GM23248 (cell line): ENCODE results near the gene PTPRN2. TPM values are rescaled to one million over a fixed set of nuclear protein-coding genes. Genes with fewer than 3 reads are reported as not detected.

Experiments used
- DNase-seq: peaks from one replicate; pipeline ENCODE4 v3.0.0-alpha.2; 2015
- H2AFZ ChIP-seq: fragments of 200-600 bp; sonication (generic); 2 replicates; pipeline ENCODE4 v1.6.1; 2016; ENCODE audit warnings: antibody characterized with exemption
- H3F3A ChIP-seq: fragments of 200-600 bp; sonication (generic); 2 replicates; pipeline ENCODE4 v1.6.1; 2016; ENCODE audit warnings: mild to moderate bottlenecking, antibody characterized with exemption, mixed run types; ENCODE audit not compliant: insufficient read depth
- H3K27ac ChIP-seq: fragments of 200-600 bp; sonication (generic); 2 replicates; pipeline ENCODE4 v1.5.1; 2016; ENCODE audit warnings: mild to moderate bottlenecking
- H3K27me3 ChIP-seq: fragments of 200-600 bp; sonication (generic); replicated peaks from 2 replicates; pipeline ENCODE4 v1.6.1; 2016; ENCODE audit warnings: mild to moderate bottlenecking; ENCODE audit not compliant: insufficient read depth
- H3K36me3 ChIP-seq: fragments of 200-600 bp; sonication (generic); 2 replicates; pipeline ENCODE4 v1.6.1; 2016; ENCODE audit warnings: low read depth, mild to moderate bottlenecking
- H3K4me1 ChIP-seq: fragments of 200-600 bp; sonication (generic); 2 replicates; pipeline ENCODE4 v1.6.1; 2016; ENCODE audit warnings: mild to moderate bottlenecking; ENCODE audit not compliant: insufficient read depth
- H3K4me2 ChIP-seq: fragments of 200-600 bp; sonication (generic); one replicate; pipeline ENCODE4 v1.6.1; 2016; ENCODE audit warnings: mild to moderate bottlenecking; ENCODE audit not compliant: unreplicated experiment
- H3K4me3 ChIP-seq: fragments of 200-600 bp; sonication (generic); 2 replicates; pipeline ENCODE4 v1.5.1; 2016; ENCODE audit warnings: mild to moderate bottlenecking
- H3K79me2 ChIP-seq: fragments of 200-600 bp; sonication (generic); 2 replicates; pipeline ENCODE4 v1.6.1; 2016; ENCODE audit warnings: mild to moderate bottlenecking; ENCODE audit not compliant: insufficient read depth
- H3K9ac ChIP-seq: fragments of 200-600 bp; sonication (generic); 2 replicates; pipeline ENCODE4 v1.6.1; 2016; ENCODE audit warnings: mild to moderate bottlenecking
- H3K9me2 ChIP-seq: fragments of 200-600 bp; sonication (generic); 2 replicates; pipeline ENCODE4 v1.6.1; 2016; ENCODE audit warnings: mixed run types, mild to moderate bottlenecking, moderate library complexity; ENCODE audit not compliant: insufficient read depth
- H3K9me3 ChIP-seq: fragments of 200-600 bp; sonication (generic); one replicate; pipeline ENCODE4 v1.6.1; 2017; ENCODE audit warnings: low read depth
- H4K20me1 ChIP-seq: fragments of 200-600 bp; sonication (generic); 2 replicates; pipeline ENCODE4 v1.6.0; 2016; ENCODE audit not compliant: insufficient read depth
- EZH2 ChIP-seq: fragments of 200-600 bp; sonication (generic); IDR thresholded peaks from 2 replicates; pipeline ENCODE4 v1.6.1; 2018; ENCODE audit warnings: antibody characterized with exemption, mild to moderate bottlenecking; ENCODE audit not compliant: insufficient read depth, poor library complexity, severe bottlenecking
- EZH2phosphoT487 ChIP-seq: fragments of 200-600 bp; sonication (generic); IDR thresholded peaks from 2 replicates; pipeline ENCODE4 v1.6.1; 2018; ENCODE audit warnings: antibody characterized with exemption, moderate library complexity, mild to moderate bottlenecking, low read depth; ENCODE audit not compliant: insufficient read depth
- WGBS, 2 experiments: methylation state at CpG; one replicate each; pipeline ENCODE4 v1.1.6; 2015 to 2017; ENCODE audit warnings: low lambda C conversion rate in 2 of 2, low coverage in 1 of 2; ENCODE audit errors: missing lambda C conversion rate in 2 of 2; 5-methylcytosine and 5-hydroxymethylcytosine counted together
- in situ Hi-C: fragments of 300-500 bp; cut with MboI; formaldehyde crosslinking; loops from 2 replicates; pipeline ENCODE4 v1.15.0; 2020
- polyA plus RNA-seq: library from polyadenylated mRNA; unstranded; fragments of >200 nt; fragmentation: Nextera tagmentation; extraction: Ambion mirVana; gene quantifications from 2 replicates; pipeline ENCODE4 v1.2.1, GENCODE V29; 2016
- total RNA-seq: library from RNA; depleted of rRNA; stranded (reverse); fragments of >200 nt; shearing (Covaris generic); gene quantifications from 2 replicates; pipeline ENCODE4 v1.2.3, GENCODE V29; 2014

Gene PTPRN2
- total and polyA plus RNA-seq, 2 experiments from 2014 or later = 0.13 TPM; not detected in 1

- no peak overlapping the region for H2AFZ ChIP-seq
Observed at GRCh38 chr7:157561816-157562410, 1025.7 kb downstream of the PTPRN2 start.

DNA sequence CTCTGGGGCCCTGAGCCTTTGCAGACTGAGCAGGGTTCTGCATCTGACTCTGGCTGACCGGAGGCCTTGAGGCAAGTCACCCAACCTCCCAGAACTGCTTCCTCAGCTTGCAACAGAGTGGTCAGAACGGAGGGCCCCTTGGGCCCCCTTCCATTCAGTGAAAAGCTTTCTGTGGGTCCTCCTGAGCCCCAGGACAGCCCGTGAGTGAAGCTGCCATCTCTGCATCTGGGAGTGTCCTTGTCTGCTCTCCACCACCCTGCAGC, 1026.2 kb downstream of the PTPRN2 start:
- Histone ChIP-seq H3K27me3 (no peaks in the 10 kb centered on the region), H3K27ac (no peak overlapping the region), H3K4me1 (no peaks in the 10 kb centered on the region), H3K9ac (no peak overlapping the region), H3F3A (no peaks in the 10 kb centered on the region), H4K20me1 (no peaks in the 10 kb centered on the region), H3K4me3 (no peak overlapping the region), H2AFZ (no peak overlapping the region), H3K36me3 (no peaks in the 10 kb centered on the region), H3K9me2 (no peaks in the 10 kb centered on the region), H3K79me2 (no peaks in the 10 kb centered on the region), H3K9me3 (no peaks in the 10 kb centered on the region), H3K4me2 (no peak overlapping the region)
- TF ChIP-seq EZH2 (no peak), EZH2phosphoT487 (no peak)
- DNase-seq = no peak
- WGBS, 2 experiments = 19 to 21% methylated on average over 3 of the region's 3 CpGs
- in situ Hi-C loops = no loop called here

More at GRCh38 chr7:157561816-157562410, 1025.7 kb downstream of the PTPRN2 start:
- H3K4me3 ChIP-seq = no peak overlapping the region
- in situ Hi-C loops = no loop called here
- H3K4me2 ChIP-seq = no peak overlapping the region
- no peaks in the 10 kb centered on the region for H3K9me3 ChIP-seq
- no peak overlapping the region for H3K27ac ChIP-seq
- no peaks in the 10 kb centered on the region for H3K4me1 ChIP-seq
- no peaks in the 10 kb centered on the region for H3F3A ChIP-seq
- no peaks in the 10 kb centered on the region for H4K20me1 ChIP-seq
- no peaks in the 10 kb centered on the region for H3K79me2 ChIP-seq
- H3K9me2 ChIP-seq = no peaks in the 10 kb centered on the region
- H3K36me3 ChIP-seq = no peaks in the 10 kb centered on the region
- H3K9ac ChIP-seq = no peak overlapping the region
- 30 to 40% methylated on average over 11 to 13 of the region's 13 CpGs for WGBS, 2 experiments
- DNase-seq = no peak
- no peaks in the 10 kb centered on the region for H3K27me3 ChIP-seq
- TF ChIP-seq EZH2 = no peak
- TF ChIP-seq EZH2phosphoT487 = no peak

GRCh38 chr7:157560710-157561522, 1026.7 kb downstream of the PTPRN2 start:
- no peak overlapping the region for H3K4me2 ChIP-seq
- no peaks in the 10 kb centered on the region for H3K9me2 ChIP-seq
- H3F3A ChIP-seq = no peaks in the 10 kb centered on the region
- WGBS, 2 experiments = 59 to 61% methylated on average over 29 of the region's 29 CpGs
- H3K36me3 ChIP-seq = no peaks in the 10 kb centered on the region
- in situ Hi-C loops = no loop called here
- H3K4me3 ChIP-seq = no peak overlapping the region
- no peaks in the 10 kb centered on the region for H3K27me3 ChIP-seq
- no peaks in the 10 kb centered on the region for H3K4me1 ChIP-seq
- no peak overlapping the region for H3K27ac ChIP-seq
- no peak for DNase-seq
- H4K20me1 ChIP-seq = no peaks in the 10 kb centered on the region
- TF ChIP-seq EZH2 (no peak), EZH2phosphoT487 (no peak)
- no peaks in the 10 kb centered on the region for H3K9me3 ChIP-seq
- H3K79me2 ChIP-seq = no peaks in the 10 kb centered on the region
- no peak overlapping the region for H2AFZ ChIP-seq
- no peak overlapping the region for H3K9ac ChIP-seq

DNA sequence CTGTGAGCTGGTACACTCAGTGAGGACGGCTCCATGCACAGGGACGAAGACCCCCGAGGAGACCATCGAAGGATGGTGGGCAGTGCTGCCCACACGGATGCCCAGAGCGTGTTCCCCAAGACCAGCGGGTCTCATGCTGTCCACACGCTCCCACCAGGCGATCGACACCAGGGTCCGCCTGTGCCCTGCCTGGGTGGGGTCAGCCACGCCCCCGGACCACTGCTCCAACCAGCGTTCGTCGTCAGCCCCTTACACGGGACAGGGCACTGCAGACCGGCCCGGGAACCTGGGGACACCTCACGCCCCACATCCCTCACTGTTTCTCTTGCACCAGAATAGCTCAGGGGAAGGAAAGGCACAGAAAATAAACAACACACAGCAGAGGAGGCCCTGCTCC, 1027.4 kb downstream of the PTPRN2 start:
- no peak for DNase-seq
- no peaks in the 10 kb centered on the region for H3F3A ChIP-seq
- H3K9me3 ChIP-seq = no peaks in the 10 kb centered on the region
- H3K4me2 ChIP-seq = no peak overlapping the region
- H3K27me3 ChIP-seq = no peaks in the 10 kb centered on the region
- WGBS, 2 experiments = 49 to 53% methylated on average over 18 to 20 of the region's 20 CpGs
- in situ Hi-C loops = no loop called here
- no peaks in the 10 kb centered on the region for H3K4me1 ChIP-seq
- no peak overlapping the region for H3K4me3 ChIP-seq
- H3K9ac ChIP-seq = no peak overlapping the region
- no peaks in the 10 kb centered on the region for H3K36me3 ChIP-seq
- no peaks in the 10 kb centered on the region for H3K79me2 ChIP-seq
- H3K9me2 ChIP-seq = no peaks in the 10 kb centered on the region
- H2AFZ ChIP-seq = no peak overlapping the region
- no peak for TF ChIP-seq EZH2
- H4K20me1 ChIP-seq = no peaks in the 10 kb centered on the region
- H3K27ac ChIP-seq = no peak overlapping the region
